GM13977 (cell line): ENCODE results near the gene SLC25A15.
A peak's percentile ranks its signal among the peaks of the same experiment; 100 is the strongest.
"Not testable (repeated sequence)": the region's sequence is repeated elsewhere in the genome, so short reads cannot be mapped to it uniquely, and the experiment has no call there.

Experiments used
- DNase-seq: peaks from one replicate; pipeline ENCODE4 v3.0.0; 2012; ENCODE audit warnings: low spot score
- in situ Hi-C: fragments of 300-500 bp; cut with MboI; formaldehyde crosslinking; loops from one replicate; pipeline ENCODE4 v1.12.0; 2022; ENCODE audit warnings: low sequenced_read_pairs, low pct_unique_long_range_greater_than_20kb, mixed read lengths, inconsistent platforms; ENCODE audit not compliant: unreplicated experiment
- TF ChIP-seq, protein P1 (sequence below): IDR thresholded peaks from 2 replicates; pipeline ENCODE4 v1.5.1; 2012; ENCODE audit warnings: mild to moderate bottlenecking, control low read depth; ENCODE audit not compliant: insufficient read depth; ENCODE audit errors: extremely low read depth, missing control alignments

SLC25A15 gene

GRCh38 chr13:40812102-40812501, 22.7 kb downstream of the SLC25A15 start:
- no peak for DNase-seq
- TF ChIP-seq, protein P1, sequence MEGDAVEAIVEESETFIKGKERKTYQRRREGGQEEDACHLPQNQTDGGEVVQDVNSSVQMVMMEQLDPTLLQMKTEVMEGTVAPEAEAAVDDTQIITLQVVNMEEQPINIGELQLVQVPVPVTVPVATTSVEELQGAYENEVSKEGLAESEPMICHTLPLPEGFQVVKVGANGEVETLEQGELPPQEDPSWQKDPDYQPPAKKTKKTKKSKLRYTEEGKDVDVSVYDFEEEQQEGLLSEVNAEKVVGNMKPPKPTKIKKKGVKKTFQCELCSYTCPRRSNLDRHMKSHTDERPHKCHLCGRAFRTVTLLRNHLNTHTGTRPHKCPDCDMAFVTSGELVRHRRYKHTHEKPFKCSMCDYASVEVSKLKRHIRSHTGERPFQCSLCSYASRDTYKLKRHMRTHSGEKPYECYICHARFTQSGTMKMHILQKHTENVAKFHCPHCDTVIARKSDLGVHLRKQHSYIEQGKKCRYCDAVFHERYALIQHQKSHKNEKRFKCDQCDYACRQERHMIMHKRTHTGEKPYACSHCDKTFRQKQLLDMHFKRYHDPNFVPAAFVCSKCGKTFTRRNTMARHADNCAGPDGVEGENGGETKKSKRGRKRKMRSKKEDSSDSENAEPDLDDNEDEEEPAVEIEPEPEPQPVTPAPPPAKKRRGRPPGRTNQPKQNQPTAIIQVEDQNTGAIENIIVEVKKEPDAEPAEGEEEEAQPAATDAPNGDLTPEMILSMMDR, result no peak
- in situ Hi-C loops, result no loop called here

- in situ Hi-C loops, result no loop called here
- DNase-seq, result no peak
- TF ChIP-seq, protein P1, result no peak
Observed at GRCh38 chr13:40812724-40813445, 23.5 kb downstream of the SLC25A15 start.

- in situ Hi-C loops, result no loop called here
- DNase-seq, result peak; percentile 62
- TF ChIP-seq, protein P1, result peak; percentile 59
Observed at GRCh38 chr13:40813667-40814454, 24.4 kb downstream of the SLC25A15 start.

- in situ Hi-C loops, result no loop called here
- DNase-seq, result no peak
- TF ChIP-seq, protein P1, result no peak
Observed at GRCh38 chr13:40814803-40815202, 25.4 kb downstream of the SLC25A15 start.

DNA sequence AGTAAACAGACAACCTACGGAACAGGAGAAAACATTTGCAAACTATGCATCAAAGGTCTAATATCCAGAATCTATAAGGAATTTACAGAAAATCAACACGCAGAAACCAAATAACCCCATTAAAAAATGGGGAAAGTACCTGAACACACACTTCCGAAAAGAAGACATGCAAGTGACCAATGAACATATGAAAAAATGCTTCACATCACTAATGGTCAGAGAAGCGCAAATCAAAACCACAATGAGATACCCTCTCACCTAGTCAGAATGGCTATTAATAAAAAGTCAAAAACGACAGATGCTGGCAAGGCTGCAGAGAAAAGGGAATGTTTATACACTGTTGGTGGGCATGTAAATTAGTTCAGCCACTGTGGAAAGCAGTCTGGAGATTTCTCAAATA, 29.5 kb downstream of the SLC25A15 start:
- DNase-seq, result no peak
- in situ Hi-C loops, result no loop called here
- TF ChIP-seq, protein P1, result no peak

- TF ChIP-seq, protein P1, result no peak
- DNase-seq, result no peak
- in situ Hi-C loops, result no loop called here
Observed at GRCh38 chr13:40819797-40820315, 30.4 kb downstream of the SLC25A15 start.

GRCh38 chr13:40839725-40840124, 50.3 kb downstream of the SLC25A15 start:
- in situ Hi-C loops, DNase-seq: not testable (repeated sequence)

DNA sequence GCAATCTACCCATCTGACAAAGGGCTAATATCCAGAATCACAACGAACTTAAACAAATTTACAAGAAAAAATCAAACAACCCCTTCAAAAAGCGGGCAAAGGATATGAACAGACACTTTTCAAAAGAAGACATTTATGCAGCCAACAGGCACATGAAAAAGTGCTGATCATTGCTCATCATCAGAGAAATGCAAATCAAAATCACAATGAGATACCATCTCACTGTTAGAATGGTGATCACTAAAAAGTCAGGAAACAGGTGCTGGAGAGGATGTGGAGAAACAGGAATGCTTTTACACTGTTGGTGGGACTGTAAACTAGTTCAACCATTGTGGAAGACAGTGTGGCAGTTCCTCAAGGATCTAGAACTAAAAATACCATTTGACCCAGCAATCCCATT, 51.5 kb downstream of the SLC25A15 start:
- in situ Hi-C loops, DNase-seq: not testable (repeated sequence)
